Neural progenitor cell (in vitro differentiated cells): ENCODE results near the gene TIAM2. TPM values are rescaled to one million over a fixed set of nuclear protein-coding genes. Genes with fewer than 3 reads are reported as not detected.

ENCODE experiments used
- DNase-seq: peaks from one replicate; pipeline ENCODE4 v3.0.0-alpha.2; 2016; ENCODE audit warnings: low spot score
- H2AFZ ChIP-seq: fragments of 200-600 bp; sonication (generic); replicated peaks from 2 replicates; pipeline ENCODE4 v1.6.1; 2016; ENCODE audit warnings: antibody characterized with exemption
- H3F3A ChIP-seq: fragments of 200-600 bp; sonication (generic); 2 replicates; pipeline ENCODE4 v1.6.1; 2016; ENCODE audit warnings: antibody characterized with exemption, low read depth
- H3K27ac ChIP-seq: fragments of 200-600 bp; sonication (generic); 2 replicates; pipeline ENCODE4 v1.5.1; 2016; ENCODE audit warnings: mild to moderate bottlenecking
- H3K27me3 ChIP-seq: fragments of 200-600 bp; sonication (generic); 2 replicates; pipeline ENCODE4 v1.6.1; 2016; ENCODE audit warnings: mild to moderate bottlenecking, moderate library complexity
- H3K36me3 ChIP-seq: fragments of 200-600 bp; sonication (generic); 2 replicates; pipeline ENCODE4 v1.5.1; 2016
- H3K4me1 ChIP-seq: fragments of 200-600 bp; sonication (generic); 2 replicates; pipeline ENCODE4 v1.6.1; 2016; ENCODE audit warnings: mixed run types
- H3K4me2 ChIP-seq: fragments of 200-600 bp; sonication (generic); 2 replicates; pipeline ENCODE4 v1.6.1; 2016
- H3K4me3 ChIP-seq: fragments of 200-600 bp; sonication (generic); 2 replicates; pipeline ENCODE4 v1.5.1; 2016
- H3K79me2 ChIP-seq: fragments of 200-600 bp; sonication (generic); 2 replicates; pipeline ENCODE4 v1.6.1; 2016; ENCODE audit warnings: low read depth
- H3K9ac ChIP-seq: fragments of 200-600 bp; sonication (generic); 2 replicates; pipeline ENCODE4 v1.6.1; 2016
- H3K9me3 ChIP-seq: fragments of 200-600 bp; sonication (generic); 2 replicates; pipeline ENCODE4 v1.5.1; 2016; ENCODE audit warnings: low read depth
- H4K20me1 ChIP-seq: fragments of 200-600 bp; sonication (generic); 2 replicates; pipeline ENCODE4 v1.6.1; 2016; ENCODE audit warnings: low read depth
- H3K27ac Mint-ChIP-seq: 3 replicates; pipeline ENCODE4 v1.8.0; 2021; ENCODE audit warnings: mixed read lengths
- H3K27me3 Mint-ChIP-seq: 2 replicates; pipeline ENCODE4 v1.8.0; 2022; ENCODE audit warnings: low read depth, mild to moderate bottlenecking, inconsistent platforms, moderate library complexity, mixed read lengths; ENCODE audit not compliant: insufficient read depth
- H3K36me3 Mint-ChIP-seq: 3 replicates; pipeline ENCODE4 v1.8.0; 2021; ENCODE audit warnings: mixed read lengths
- H3K4me1 Mint-ChIP-seq: 3 replicates; pipeline ENCODE4 v1.8.0; 2021; ENCODE audit warnings: mixed read lengths
- H3K4me3 Mint-ChIP-seq: 3 replicates; pipeline ENCODE4 v1.8.0; 2021; ENCODE audit warnings: mild to moderate bottlenecking, moderate library complexity, mixed read lengths
- H3K9me3 Mint-ChIP-seq: 3 replicates; pipeline ENCODE4 v1.8.0; 2020; ENCODE audit warnings: mixed read lengths
- EZH2 ChIP-seq: fragments of 200-600 bp; sonication (generic); IDR thresholded peaks from 2 replicates; pipeline ENCODE4 v1.6.1; 2017; ENCODE audit warnings: antibody characterized with exemption, mild to moderate bottlenecking, moderate library complexity
- EZH2phosphoT487 ChIP-seq: fragments of 200-600 bp; sonication (generic); IDR thresholded peaks from 2 replicates; pipeline ENCODE4 v1.6.1; 2017; ENCODE audit warnings: antibody characterized with exemption
- total RNA-seq: library from RNA; depleted of rRNA; stranded (reverse); fragments of >200 nt; gene quantifications from 2 replicates; pipeline ENCODE4 v1.2.3, GENCODE V29; 2015; ENCODE audit warnings: low replicate concordance
- TF ChIP-seq, protein P1 (sequence below): fragments of 200-600 bp; sonication (generic); IDR thresholded peaks from 2 replicates; pipeline ENCODE4 v1.5.1; 2017; ENCODE audit warnings: antibody characterized with exemption, mild to moderate bottlenecking

TIAM2 gene
- total RNA-seq, 1 donor from 2014 or later = 22.8 TPM

DNA sequence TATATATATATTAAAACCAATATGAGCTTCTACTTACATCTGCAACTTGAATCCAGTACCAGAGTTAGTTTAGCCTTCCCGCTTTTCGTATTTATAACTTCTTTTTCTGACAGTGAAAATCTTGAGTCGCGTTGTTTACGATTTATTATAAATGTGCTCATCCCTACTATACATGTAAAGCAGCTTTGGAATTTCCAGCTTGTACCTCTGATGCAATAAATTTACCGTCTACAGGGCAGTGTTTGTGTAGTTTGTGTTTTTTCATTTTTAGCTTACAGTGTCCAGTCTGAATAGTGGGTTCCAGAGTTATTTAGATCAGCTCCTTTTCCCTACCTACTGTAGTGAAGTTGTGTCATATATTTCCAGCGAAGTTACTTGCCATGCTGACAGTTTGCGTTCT lies 66.3 kb downstream of the TIAM2 start:
- H3K4me1 Mint-ChIP-seq = no peaks in the 10 kb centered on the region
- no peak overlapping the region for H3K4me3 ChIP-seq
- DNase-seq = no peak
- H3K27ac Mint-ChIP-seq = no peak overlapping the region
- H3K36me3 Mint-ChIP-seq = no peaks in the 10 kb centered on the region
- H3K4me3 Mint-ChIP-seq = no peak overlapping the region
- TF ChIP-seq, protein P1, sequence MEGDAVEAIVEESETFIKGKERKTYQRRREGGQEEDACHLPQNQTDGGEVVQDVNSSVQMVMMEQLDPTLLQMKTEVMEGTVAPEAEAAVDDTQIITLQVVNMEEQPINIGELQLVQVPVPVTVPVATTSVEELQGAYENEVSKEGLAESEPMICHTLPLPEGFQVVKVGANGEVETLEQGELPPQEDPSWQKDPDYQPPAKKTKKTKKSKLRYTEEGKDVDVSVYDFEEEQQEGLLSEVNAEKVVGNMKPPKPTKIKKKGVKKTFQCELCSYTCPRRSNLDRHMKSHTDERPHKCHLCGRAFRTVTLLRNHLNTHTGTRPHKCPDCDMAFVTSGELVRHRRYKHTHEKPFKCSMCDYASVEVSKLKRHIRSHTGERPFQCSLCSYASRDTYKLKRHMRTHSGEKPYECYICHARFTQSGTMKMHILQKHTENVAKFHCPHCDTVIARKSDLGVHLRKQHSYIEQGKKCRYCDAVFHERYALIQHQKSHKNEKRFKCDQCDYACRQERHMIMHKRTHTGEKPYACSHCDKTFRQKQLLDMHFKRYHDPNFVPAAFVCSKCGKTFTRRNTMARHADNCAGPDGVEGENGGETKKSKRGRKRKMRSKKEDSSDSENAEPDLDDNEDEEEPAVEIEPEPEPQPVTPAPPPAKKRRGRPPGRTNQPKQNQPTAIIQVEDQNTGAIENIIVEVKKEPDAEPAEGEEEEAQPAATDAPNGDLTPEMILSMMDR = no peak
- TF ChIP-seq EZH2phosphoT487 = no peak
- no peak for TF ChIP-seq EZH2
- no peak overlapping the region for H3K9ac ChIP-seq
- H4K20me1 ChIP-seq = no peaks in the 10 kb centered on the region
- no peaks in the 10 kb centered on the region for H3K79me2 ChIP-seq
- no peaks in the 10 kb centered on the region for H3K36me3 ChIP-seq
- H3K4me1 ChIP-seq = no peaks in the 10 kb centered on the region
- no peaks in the 10 kb centered on the region for H3K9me3 ChIP-seq
- no peaks in the 10 kb centered on the region for H3K27me3 Mint-ChIP-seq
- no peaks in the 10 kb centered on the region for H3K27me3 ChIP-seq
- peaks cover 3% of the 10 kb centered on the region for H3K9me3 Mint-ChIP-seq
- H2AFZ ChIP-seq = no peak overlapping the region
- no peak overlapping the region for H3K27ac ChIP-seq
- peaks cover 3% of the 10 kb centered on the region for H3F3A ChIP-seq
- H3K4me2 ChIP-seq = no peak overlapping the region

DNA sequence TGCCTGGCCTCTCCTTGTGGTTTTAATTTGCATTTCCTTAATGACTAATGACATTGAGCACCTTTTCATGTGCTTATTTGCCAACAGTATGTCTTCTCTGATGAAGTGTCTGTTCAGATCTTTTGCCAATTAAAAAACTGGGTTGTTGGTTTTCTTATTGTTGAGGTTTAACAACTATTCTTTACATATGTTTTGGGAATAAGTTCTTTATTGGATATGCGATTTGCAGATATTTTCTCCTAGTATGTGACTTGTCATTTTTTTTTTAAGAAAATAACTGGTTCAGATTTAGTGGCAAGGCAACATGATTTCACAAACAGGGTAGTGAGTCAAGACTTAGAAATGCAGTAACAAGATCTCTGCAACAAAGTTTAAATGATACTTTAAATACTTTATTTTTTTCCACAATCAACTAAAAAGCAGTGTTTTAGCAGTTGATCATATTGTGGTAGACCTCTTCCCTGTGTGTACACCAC lies 67.8 kb downstream of the TIAM2 start:
- no peaks in the 10 kb centered on the region for H3K9me3 ChIP-seq
- DNase-seq = no peak
- peaks cover 3% of the 10 kb centered on the region for H3F3A ChIP-seq
- no peaks in the 10 kb centered on the region for H3K27me3 ChIP-seq
- no peak overlapping the region for H2AFZ ChIP-seq
- H3K27ac ChIP-seq = no peak overlapping the region
- no peak overlapping the region for H3K4me3 ChIP-seq
- Mint-ChIP-seq H3K27me3 (peaks cover 3% of the 10 kb centered on the region), H3K4me1 (peaks cover 2% of the 10 kb centered on the region), H3K36me3 (no peaks in the 10 kb centered on the region), H3K9me3 (peaks cover 3% of the 10 kb centered on the region), H3K4me3 (no peak overlapping the region), H3K27ac (no peak overlapping the region)
- no peaks in the 10 kb centered on the region for H3K79me2 ChIP-seq
- H4K20me1 ChIP-seq = no peaks in the 10 kb centered on the region
- H3K36me3 ChIP-seq = no peaks in the 10 kb centered on the region
- no peaks in the 10 kb centered on the region for H3K4me1 ChIP-seq
- H3K9ac ChIP-seq = no peak overlapping the region
- no peak for TF ChIP-seq EZH2phosphoT487
- TF ChIP-seq, protein P1 = no peak
- TF ChIP-seq EZH2 = no peak
- H3K4me2 ChIP-seq = no peak overlapping the region

DNA sequence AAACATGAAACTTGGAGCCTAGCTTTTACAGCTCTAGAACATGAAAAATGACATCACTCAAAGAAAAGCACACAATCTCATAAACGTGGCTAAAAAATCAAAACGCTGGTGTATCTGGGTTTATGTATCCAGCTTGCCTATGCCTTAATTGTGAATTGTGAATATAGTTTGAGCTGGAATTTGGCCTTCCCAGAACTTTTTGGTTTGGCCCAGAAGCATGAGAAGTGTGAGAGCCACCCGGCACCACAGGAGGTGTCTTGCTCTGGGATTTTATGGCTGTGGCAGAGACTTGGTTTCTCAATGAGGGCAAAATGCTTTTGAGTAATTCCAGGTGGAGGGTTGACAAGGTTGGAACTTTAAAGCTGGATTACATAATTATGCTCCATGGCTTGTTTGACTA lies 69.2 kb downstream of the TIAM2 start:
- H3K9ac ChIP-seq = no peak overlapping the region
- no peaks in the 10 kb centered on the region for H3K36me3 ChIP-seq
- no peak overlapping the region for H3K4me3 Mint-ChIP-seq
- H3K4me1 ChIP-seq = no peaks in the 10 kb centered on the region
- no peaks in the 10 kb centered on the region for H4K20me1 ChIP-seq
- peaks cover 3% of the 10 kb centered on the region for H3K27me3 Mint-ChIP-seq
- peaks cover 3% of the 10 kb centered on the region for H3F3A ChIP-seq
- H3K27ac ChIP-seq = no peak overlapping the region
- H3K4me1 Mint-ChIP-seq = peaks cover 6% of the 10 kb centered on the region
- H3K9me3 ChIP-seq = no peaks in the 10 kb centered on the region
- no peak overlapping the region for H3K4me3 ChIP-seq
- H2AFZ ChIP-seq = no peak overlapping the region
- no peaks in the 10 kb centered on the region for H3K36me3 Mint-ChIP-seq
- H3K9me3 Mint-ChIP-seq = peaks cover 3% of the 10 kb centered on the region
- H3K27me3 ChIP-seq = no peaks in the 10 kb centered on the region
- H3K79me2 ChIP-seq = no peaks in the 10 kb centered on the region
- H3K27ac Mint-ChIP-seq = no peak overlapping the region
- DNase-seq = no peak
- no peak overlapping the region for H3K4me2 ChIP-seq
- no peak for TF ChIP-seq EZH2phosphoT487

DNA sequence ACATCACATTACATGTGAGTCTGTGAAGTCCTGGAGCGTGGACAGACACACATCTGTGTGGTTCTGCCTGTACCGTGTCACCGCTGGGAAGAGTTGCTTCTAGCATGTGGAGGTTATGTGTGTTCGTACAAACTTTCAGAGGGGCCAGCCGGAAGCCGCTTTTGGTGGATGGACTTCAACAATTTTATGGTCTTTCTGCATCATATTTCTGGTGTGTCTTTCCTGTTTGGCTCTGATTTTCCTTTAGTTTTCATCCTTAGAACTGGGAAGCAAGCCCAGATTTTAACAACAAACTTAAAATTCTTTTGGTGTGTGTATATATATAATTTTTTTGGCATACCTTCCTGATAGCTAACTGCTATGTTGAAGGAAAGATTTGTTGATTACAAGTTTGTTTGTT lies 71.2 kb downstream of the TIAM2 start:
- peaks cover 3% of the 10 kb centered on the region for H3F3A ChIP-seq
- no peaks in the 10 kb centered on the region for H3K36me3 ChIP-seq
- H3K4me1 ChIP-seq = no peaks in the 10 kb centered on the region
- TF ChIP-seq EZH2 (no peak), EZH2phosphoT487 (no peak)
- TF ChIP-seq, protein P1 = no peak
- no peak overlapping the region for H3K4me3 ChIP-seq
- H3K4me1 Mint-ChIP-seq = peaks cover 6% of the 10 kb centered on the region
- H3K9me3 ChIP-seq = no peaks in the 10 kb centered on the region
- H3K27ac Mint-ChIP-seq = no peak overlapping the region
- H4K20me1 ChIP-seq = no peaks in the 10 kb centered on the region
- peaks cover 3% of the 10 kb centered on the region for H3K27me3 Mint-ChIP-seq
- no peaks in the 10 kb centered on the region for H3K79me2 ChIP-seq
- no peak overlapping the region for H2AFZ ChIP-seq
- no peak overlapping the region for H3K4me2 ChIP-seq
- H3K27me3 ChIP-seq = no peaks in the 10 kb centered on the region
- H3K4me3 Mint-ChIP-seq = no peak overlapping the region
- no peaks in the 10 kb centered on the region for H3K36me3 Mint-ChIP-seq
- H3K9me3 Mint-ChIP-seq = peaks cover 3% of the 10 kb centered on the region
- no peak overlapping the region for H3K9ac ChIP-seq
- DNase-seq = no peak
- H3K27ac ChIP-seq = no peak overlapping the region
